HG02840 (cell line): ENCODE data around the gene INPP1.

Experiments used
- ATAC-seq: cut with Tn5 transposase; IDR thresholded peaks from one replicate; pipeline ENCODE4 v1.9.1; 2021; ENCODE audit warnings: mild to moderate bottlenecking, moderate library complexity, moderate number of reproducible peaks; ENCODE audit not compliant: unreplicated experiment, low FRiP score

The INPP1 gene

DNA sequence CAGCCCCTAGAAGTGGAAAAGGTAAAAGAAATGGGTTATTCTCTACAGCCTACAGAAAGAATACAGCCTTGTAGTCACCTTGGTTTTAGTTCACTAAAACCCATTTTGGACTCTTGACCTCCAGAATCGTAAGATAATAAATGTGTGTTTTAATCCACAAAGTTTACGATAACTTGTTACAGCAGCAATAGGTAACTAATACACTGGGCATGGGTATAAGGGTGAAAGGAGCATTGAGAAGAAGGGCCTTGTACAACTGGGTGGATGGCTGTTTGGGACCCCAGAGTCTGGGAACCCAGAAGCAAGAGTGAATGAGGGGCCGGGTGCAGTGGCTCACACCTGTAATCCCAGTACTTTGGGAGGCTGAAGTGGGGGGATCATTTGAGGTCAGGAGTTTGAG, 62.6 kb downstream of the INPP1 start:
- ATAC-seq: no peak

DNA sequence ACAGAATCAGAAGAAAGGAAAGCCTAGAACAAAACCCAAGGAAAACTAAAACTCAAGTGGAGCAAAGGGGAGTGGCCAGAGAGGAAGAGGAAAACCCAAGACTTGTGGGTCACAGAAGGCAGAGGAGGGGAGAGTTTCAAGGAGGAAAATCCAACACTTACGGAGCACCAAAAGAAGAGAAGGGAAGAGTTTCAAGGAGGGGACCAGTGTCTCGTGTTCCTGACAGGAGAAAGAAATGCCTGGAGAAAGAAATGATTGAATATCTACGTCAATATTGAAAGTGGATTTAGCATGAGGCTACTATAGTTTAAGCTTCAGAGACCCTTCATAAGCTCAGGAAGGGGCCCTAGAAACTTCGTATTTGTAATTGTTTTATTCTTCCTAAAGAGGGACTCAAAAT, 63.4 kb downstream of the INPP1 start:
- ATAC-seq: no peak

DNA sequence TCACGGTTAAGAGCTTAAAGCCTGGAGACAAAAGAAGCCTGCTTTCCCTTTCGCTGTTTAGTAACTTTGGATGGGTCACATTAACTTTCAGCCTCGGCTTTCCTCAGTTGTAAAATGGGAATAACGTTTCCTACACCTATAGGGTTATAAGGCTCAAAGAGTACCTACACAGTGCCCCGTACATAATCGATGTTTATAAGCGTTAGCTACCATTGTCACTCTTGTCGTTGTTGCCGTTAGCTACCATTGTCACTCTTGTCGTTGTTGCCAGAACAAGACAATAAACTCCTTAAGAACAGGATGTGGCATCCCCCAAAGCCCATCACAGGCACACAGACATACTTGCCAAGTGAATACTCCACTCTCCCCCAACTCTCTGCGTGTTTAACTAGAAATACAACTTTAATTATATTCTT, 63.9 kb downstream of the INPP1 start:
- no peak for ATAC-seq

DNA sequence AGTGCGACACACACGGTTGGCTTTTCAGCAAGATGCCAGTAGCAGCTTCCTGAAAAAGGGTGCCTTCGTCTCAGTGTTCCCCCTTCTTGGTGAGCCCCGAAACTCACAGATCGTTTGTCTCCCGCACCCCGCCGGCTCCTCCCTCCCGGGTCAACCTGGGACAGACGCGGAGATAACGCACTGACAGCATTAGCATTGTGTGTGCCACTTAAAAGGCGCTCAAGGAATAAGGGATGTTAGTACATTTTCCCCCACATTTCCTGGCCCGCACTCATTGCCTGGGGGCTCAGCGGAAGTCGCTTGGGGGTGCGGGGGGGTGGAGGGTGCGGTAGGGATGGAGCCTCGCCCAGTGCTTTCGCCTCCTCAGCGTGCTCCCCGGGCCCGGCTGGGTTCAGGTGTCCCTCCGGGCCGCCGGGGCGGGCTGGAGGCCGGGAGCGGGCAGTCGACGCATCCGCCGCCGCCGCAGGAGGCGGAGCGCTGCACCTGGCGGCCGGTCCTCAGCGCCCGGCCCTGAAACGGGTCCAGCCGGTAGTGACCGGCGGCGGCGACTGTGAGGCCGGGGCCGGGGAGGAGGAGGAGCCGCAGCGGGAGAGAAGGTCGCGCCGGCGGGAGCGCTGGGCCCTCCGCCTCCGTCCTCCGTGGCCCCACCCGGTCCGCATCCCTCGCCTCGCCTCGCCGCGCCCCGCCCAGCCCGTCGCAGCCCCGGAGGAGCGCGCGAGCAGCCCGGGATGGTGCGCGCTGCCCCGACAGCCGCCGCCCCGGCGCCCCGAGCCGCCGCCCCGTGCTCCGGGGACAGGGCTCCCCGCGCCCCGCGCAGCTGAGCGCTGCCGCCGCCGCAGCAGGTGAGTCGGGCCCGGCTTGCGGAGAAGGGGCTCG, 64.5 kb downstream of the INPP1 start, which contains the start of gene MFSD6:
TSS of gene MFSD6 (plus strand) at position 694 of the 876 bp plus-strand sequence. CDS start 27,675 bp downstream, outside the sequence.
- ATAC-seq: peak; percentile 46

DNA sequence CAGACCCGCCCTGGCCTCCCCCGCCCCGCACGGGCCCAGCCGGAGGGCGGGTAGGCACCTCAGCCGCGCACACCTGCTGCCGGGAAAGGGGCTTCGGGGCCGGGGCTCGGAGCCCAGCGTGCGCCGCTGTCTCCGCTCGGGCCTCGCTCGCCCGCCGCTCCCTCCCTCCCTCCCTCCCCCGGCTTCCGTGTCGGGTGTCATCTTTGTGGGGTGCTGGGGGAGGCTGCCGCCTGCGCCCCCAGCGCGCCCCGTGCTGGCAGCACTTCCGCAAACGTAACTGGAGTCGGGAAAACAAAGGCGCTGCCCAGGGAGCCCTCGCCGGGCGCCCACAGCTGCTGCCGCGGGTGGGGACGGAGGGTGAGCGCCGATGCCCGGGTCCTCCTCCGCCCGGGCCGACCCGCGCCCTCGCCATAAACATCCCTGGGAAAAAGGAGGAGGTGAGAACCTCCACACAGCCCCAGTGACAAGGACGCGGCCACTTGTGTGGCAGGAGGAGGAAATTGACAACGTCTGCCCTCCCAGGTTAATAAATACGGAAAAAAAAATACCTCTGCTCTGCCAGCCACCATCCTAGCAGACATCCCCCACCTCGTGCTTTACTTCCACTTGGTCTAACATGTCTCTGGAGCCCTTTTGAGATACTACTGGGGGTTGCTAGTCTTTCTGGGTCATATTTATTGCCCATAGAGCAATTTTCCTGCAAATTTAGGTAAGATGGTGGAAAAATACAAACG, 65.3 kb downstream of the INPP1 start:
- ATAC-seq: peak; percentile 54

DNA sequence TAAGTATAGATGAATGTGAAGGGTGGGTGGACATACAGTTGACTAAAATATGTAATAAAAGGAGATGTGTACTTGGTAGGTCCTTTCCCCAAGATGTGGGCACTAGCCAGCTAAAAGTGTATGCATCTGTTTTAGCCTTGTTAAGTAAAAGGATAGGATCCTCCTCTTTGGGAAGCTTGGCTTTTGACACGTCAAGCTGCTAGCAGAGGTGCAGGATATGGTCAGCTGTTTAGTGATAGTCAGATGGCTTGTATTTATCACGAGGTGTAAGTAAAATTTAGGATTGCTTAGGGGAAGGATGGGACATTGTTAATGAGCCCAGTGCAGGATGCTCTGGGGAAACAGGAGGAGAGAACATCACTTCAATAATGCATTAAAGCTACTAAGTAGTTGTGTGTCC, 66.2 kb downstream of the INPP1 start:
- ATAC-seq: no peak

DNA sequence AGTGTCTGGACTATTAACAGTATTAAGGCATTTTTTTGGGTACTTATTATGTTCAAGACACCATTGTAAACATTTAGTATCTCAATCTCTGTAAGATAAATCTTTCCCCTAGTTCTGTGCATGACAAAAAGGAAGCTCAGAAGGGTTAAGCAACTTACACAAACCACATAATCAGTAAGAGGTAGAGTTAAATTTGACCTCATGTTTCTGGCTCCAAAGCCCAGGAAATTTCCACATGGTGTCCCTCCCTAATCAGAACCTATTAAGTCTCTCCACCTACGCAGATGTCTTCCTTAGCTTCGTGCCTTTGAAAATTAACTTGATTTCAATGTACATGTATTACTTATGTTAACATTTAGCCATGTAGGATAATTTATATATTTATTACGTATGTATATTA, 66.8 kb downstream of the INPP1 start:
- ATAC-seq: no peak

DNA sequence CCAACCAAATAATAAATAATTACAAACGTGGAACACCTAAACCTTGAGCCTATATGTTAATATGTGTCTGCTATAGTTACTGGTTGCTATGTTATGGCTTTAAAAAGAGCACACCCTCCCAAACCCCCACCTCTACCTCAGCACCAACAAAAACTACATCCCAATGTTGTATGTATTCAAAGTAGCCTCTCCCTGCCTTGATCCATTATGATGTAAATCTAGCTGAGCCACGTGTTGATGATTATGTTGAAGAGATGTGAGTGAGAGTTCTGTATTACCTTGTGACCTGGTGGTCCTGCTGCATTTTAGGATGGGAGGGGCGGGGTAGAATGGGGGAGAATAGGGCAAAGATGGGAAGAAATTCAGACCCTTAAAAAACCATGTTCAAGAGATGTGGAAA, 69.6 kb downstream of the INPP1 start:
- no peak for ATAC-seq

DNA sequence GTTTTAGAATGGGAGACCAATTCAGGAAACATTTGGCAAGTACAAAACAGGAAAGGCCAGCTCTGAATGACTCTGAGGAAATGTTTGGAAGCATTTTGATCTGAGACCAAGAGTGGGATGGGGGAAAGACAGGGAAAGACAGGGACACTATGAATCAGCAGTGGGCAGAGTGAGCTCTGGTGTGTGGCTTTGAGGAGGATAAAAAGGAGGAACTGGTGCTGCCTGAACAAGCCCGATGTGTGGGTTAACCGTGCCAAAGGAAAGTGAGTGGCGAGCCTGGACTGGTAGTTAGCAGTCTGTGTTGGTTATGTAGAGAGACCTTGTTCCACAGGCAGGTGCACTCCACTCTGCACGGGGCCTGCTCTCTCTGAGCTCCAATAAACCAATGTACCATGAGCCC, 70.0 kb downstream of the INPP1 start:
- ATAC-seq: no peak

DNA sequence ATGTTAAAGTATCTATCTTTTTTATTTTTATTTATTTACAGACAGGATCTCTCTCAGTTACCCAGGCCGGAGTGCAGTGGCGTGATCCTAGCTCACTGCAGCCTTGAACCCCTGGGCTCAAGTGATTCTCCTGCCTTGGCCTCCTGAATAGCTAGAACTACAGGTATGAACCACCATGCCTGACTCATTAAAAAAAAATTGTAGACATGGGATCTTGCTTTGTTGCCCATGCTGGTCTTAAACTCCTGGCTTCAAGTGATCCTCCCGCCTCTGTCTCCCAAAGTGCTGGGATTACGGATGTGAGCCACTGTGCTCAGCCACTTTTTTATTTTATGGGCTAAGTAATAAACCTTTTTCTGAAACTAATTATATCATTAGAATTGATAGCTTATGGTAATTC, 71.9 kb downstream of the INPP1 start:
- no peak for ATAC-seq

DNA sequence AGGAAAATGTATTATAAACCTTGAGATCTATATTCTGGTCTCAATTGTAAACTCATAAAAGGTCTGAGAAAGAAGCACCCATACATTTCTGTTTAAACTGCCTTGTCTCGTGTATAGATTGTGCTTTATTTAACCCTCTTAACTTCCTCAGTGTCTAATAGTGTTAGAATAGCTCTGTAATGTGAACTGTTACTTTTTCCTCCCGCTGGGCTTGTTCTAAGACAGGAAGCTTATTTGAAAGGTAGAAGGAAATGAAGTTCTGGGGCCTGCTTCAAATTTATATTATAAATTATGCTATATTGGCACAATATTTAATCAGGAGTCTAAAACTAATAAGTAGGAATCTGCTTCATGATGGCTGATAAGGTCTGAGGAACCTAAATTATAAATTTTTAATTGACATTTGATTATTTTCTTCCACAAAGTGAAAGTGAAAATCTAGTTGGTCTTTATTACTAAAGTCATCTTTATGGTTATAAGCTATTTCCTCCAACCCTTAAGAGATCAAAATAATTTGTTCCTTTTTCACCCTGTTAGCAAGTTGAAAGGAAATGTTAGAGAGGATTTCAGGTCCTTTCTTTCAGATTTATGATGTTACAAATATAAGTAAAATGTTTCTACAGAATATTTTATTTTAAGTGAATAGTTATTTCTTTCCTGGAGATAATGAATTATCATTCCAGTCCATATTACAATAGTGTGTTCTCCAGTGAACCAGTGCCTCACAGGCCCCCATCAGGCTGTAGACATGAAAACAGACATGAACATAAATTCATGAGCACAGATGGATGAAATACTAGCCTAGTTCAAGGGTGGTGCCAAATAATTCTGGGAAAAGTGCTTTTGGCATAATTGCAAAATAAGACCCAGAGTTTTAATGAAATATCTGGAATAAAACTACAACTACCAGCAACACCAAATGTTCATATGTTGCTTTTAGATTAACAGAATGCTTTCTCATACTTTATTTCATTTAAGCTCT, 72.7 kb downstream of the INPP1 start:
- no peak for ATAC-seq

DNA sequence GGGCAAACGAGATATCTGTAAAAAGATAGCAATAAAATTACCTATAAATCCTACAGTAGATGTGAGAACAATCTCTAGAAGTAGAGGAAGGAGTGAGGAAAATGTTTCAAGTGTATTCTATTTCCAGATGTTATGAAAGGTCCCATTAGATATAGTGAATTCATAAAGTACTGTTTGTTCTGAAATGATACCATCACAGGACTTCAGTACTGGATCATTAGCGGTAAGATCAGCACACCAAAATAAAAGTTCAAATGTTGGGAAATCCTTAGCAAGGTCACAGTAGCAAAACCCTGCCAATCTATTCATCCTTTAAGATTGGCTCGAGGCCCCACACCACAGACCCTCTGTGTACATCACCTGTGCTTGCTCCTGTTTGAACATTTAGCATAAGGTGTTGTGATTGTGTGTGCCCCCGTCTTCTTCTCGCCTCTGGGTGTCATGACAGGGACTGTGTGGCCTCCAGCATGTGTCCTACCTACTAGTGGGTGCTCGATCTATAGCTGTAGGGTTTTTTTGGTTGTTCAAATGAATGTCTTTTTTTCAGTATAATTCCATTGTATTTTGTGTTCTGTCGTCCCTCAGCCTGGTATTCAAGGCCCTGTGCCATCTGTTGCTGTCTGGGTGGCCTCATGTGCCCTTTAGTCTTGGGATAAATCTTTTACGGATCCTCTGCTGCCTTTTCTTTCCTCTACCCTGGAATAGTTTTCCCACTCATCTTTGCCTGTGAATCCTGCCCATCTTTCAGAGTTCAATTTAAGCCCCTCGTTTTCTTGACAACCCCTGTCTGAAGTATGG, 73.9 kb downstream of the INPP1 start:
- no peak for ATAC-seq

DNA sequence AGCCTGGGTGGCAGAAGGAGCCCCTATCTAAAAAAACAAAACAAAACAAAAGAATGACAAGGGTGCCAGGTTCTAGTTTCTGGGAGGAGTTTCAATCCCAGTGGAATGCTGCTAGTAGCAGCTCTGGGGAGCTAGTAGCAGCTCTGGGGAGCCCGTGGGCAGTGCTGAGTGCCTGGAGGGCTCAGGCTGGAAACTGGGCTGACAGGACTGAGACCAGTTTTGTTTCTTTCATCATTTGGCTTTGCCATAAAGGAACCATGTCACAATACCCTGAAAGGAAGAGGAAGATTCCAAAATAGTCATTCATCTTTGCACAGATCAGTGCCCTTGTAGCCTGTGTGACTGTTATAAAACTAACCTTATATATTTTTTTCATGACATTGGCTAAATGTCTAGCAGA, 75.3 kb downstream of the INPP1 start:
- no peak for ATAC-seq

DNA sequence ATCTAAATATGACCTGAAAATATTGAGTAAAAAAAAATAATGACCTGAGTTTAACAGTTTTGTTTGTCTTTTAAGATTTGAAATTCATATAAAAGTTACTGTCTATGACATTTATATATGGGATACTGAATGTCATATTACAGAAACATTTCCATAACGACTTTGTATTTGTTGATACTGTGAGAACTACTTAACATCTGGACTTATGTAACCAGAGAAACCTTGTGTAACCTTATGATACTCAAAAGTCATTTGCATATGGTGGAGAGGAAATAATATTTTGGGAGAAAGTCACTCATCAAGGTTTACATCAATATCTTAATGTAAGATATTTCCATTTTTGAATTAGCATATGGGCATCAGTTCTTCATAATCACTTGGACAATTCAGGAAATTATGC, 77.4 kb downstream of the INPP1 start:
- no peak for ATAC-seq
